Measurements from ENCODE around the gene MYO5B. TPM values are rescaled to one million over a fixed set of nuclear protein-coding genes. Genes with fewer than 3 reads are reported as not detected.

MYO5B gene
- total and polyA plus RNA-seq, 2 of the 4 experiments (the other 2 are of a cell fraction) = 0.24 to 0.54 TPM

DNA sequence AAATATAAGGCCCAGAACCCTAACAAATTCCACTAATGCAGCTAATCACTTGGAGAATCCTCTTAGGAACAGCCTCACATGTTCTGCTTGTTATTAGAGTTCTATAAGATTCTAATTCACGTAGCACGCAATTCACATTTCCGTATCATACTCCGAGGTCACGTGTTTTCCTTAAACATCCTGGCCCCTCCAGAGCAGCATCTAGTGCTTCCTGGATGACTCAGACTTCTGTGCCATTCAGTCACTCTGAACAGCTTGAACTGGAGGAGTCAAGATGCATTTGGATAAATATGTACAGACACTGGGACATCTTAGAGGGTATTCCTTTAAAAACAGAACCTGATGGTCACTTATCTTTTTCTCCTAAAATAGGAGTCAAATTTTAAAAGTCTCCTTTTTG, 156.5 kb downstream of the MYO5B start:
- Histone ChIP-seq H3K4me1 (ENCODE audit: control insufficient read depth, insufficient read depth, low read length) (no peaks in the 10 kb centered on the region), H2AFZ (replicated peaks; ENCODE audit: low read length, poor library complexity) (no peak overlapping the region), H3K27ac (ENCODE audit: insufficient read depth, low read length) (no peak overlapping the region), H2AK5ac (ENCODE audit: low read depth, low read length) (no peak overlapping the region), H3K79me1 (ENCODE audit: low read depth in 1 of 2, low read length in 2 of 2) (no peaks in the 10 kb centered on the region), H2BK20ac (ENCODE audit: low read depth, low read length) (no peak overlapping the region), H3K4me2 (ENCODE audit: low read depth, low read length) (no peak overlapping the region), H3K27me3 (ENCODE audit: control insufficient read depth, insufficient read depth, low read length) (no peaks in the 10 kb centered on the region), H3K14ac (replicated peaks; ENCODE audit: low read depth, low read length) (no peak overlapping the region), H4K91ac (ENCODE audit: insufficient read depth, low read depth, low read length) (no peak overlapping the region), H3K23ac (ENCODE audit: low read depth, low read length) (no peak overlapping the region), H3K36me3 (ENCODE audit: control insufficient read depth, insufficient read depth, low read length) (no peaks in the 10 kb centered on the region), H2AK9ac (replicated peaks; ENCODE audit: low read depth, low read length, poor library complexity) (no peak overlapping the region), H3K9ac (ENCODE audit: low read depth, low read length) (no peak overlapping the region), H3K4me3 (ENCODE audit: insufficient read depth, low read depth, low read length) (no peak overlapping the region), H2BK15ac (ENCODE audit: low read depth, low read length) (no peak overlapping the region), H3K18ac (ENCODE audit: low read depth, low read length) (no peak overlapping the region), H3K56ac (ENCODE audit: extremely low read depth, insufficient read depth, low read length) (no peak overlapping the region), H4K20me1 (ENCODE audit: insufficient read depth, low read length) (no peaks in the 10 kb centered on the region), H2BK120ac (ENCODE audit: low read depth, low read length) (no peak overlapping the region), H4K5ac (ENCODE audit: low read depth, low read length) (no peak overlapping the region), H2BK5ac (ENCODE audit: low read depth, low read length, poor library complexity, severe bottlenecking) (no peak overlapping the region), H3K9me1 (ENCODE audit: insufficient read depth, low read length) (no peaks in the 10 kb centered on the region; the same call in 1 of the 2 replicates), H4K8ac (ENCODE audit: low read depth in 2 of 2, low read length in 2 of 2) (no peak overlapping the region), H3K4ac (ENCODE audit: low read depth, low read length) (no peak overlapping the region), H3K9me3 (ENCODE audit: control insufficient read depth, insufficient read depth, low read length) (no peaks in the 10 kb centered on the region)
- TF ChIP-seq MAFK (IDR thresholded peaks at IDR 0.05; ENCODE audit: low read depth, low read length) = no peak
- no peak for TF ChIP-seq BHLHE40 (IDR thresholded peaks at IDR 0.05; ENCODE audit: low read depth, low read length)
- TF ChIP-seq NFE2L2 (IDR thresholded peaks at IDR 0.05; ENCODE audit: low read depth, low read length) = no peak
- TF ChIP-seq, protein P1, sequence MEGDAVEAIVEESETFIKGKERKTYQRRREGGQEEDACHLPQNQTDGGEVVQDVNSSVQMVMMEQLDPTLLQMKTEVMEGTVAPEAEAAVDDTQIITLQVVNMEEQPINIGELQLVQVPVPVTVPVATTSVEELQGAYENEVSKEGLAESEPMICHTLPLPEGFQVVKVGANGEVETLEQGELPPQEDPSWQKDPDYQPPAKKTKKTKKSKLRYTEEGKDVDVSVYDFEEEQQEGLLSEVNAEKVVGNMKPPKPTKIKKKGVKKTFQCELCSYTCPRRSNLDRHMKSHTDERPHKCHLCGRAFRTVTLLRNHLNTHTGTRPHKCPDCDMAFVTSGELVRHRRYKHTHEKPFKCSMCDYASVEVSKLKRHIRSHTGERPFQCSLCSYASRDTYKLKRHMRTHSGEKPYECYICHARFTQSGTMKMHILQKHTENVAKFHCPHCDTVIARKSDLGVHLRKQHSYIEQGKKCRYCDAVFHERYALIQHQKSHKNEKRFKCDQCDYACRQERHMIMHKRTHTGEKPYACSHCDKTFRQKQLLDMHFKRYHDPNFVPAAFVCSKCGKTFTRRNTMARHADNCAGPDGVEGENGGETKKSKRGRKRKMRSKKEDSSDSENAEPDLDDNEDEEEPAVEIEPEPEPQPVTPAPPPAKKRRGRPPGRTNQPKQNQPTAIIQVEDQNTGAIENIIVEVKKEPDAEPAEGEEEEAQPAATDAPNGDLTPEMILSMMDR (conservative IDR thresholded peaks at IDR 0.05; ENCODE audit: low read depth, low read length) = no peak
- no peak for TF ChIP-seq MAZ (IDR thresholded peaks at IDR 0.05; ENCODE audit: borderline replicate concordance, low read depth, low read length)
- TF ChIP-seq POLR2A (IDR thresholded peaks at IDR 0.05; ENCODE audit: low read depth, low read length) = no peak
- TF ChIP-seq FOS (IDR thresholded peaks at IDR 0.05; ENCODE audit: low read depth, low read length) = no peak
- POLR2A ChIA-PET (ENCODE audit: unreplicated experiment) = no interaction called here
- CTCF ChIA-PET = no interaction called here
- no TSS peak for BruUV-seq (replicated peaks)
- ATAC-seq (ENCODE audit: low read depth) (no peak), DNase-seq (no peak)
- no CpG with 5 or more reads among the region's 5 CpGs for WGBS, 2 experiments (ENCODE audit: extremely low coverage in 2 of 2, insufficient read length in 1 of 2)
- intact Hi-C loops (cut with micrococcal nuclease) (no loop called here), in situ Hi-C loops (cut with MboI; ENCODE audit: low sequenced_read_pairs) (no loop called here), dilution Hi-C loops (cut with HindIII; ENCODE audit: low sequenced_read_pairs, unreplicated experiment) (no loop called here)

Data from IMR-90 (cell line).